MM.1S (cell line): Measurements from ENCODE around the gene ING3.

Source experiments
- DNase-seq: peaks from one replicate; pipeline ENCODE4 v3.0.0-alpha.2; 2015
- H2AFZ ChIP-seq: fragments of 300-600 bp; sonication (generic); 2 replicates; pipeline ENCODE4 v1.6.0; 2016; ENCODE audit warnings: antibody characterized with exemption, low read length
- H3F3A ChIP-seq: fragments of 300-600 bp; sonication (generic); 2 replicates; pipeline ENCODE4 v1.6.1; 2016; ENCODE audit warnings: mild to moderate bottlenecking, antibody characterized with exemption, low read length, moderate library complexity, mixed read lengths; ENCODE audit not compliant: insufficient read depth
- H3K27ac ChIP-seq: fragments of 300-600 bp; sonication (generic); 2 replicates; pipeline ENCODE4 v1.5.1; 2016; ENCODE audit warnings: mild to moderate bottlenecking, low read length
- H3K27me3 ChIP-seq: fragments of 300-600 bp; sonication (generic); replicated peaks from 2 replicates; pipeline ENCODE4 v1.6.0; 2016; ENCODE audit warnings: low read length; ENCODE audit not compliant: insufficient read depth
- H3K36me3 ChIP-seq: fragments of 300-600 bp; sonication (generic); replicated peaks from 2 replicates; pipeline ENCODE4 v1.6.1; 2016; ENCODE audit warnings: mild to moderate bottlenecking, low read length, mixed read lengths; ENCODE audit not compliant: insufficient read depth
- H3K4me1 ChIP-seq: fragments of 300-600 bp; sonication (generic); 2 replicates; pipeline ENCODE4 v1.6.1; 2016; ENCODE audit warnings: low read length, mixed read lengths
- H3K4me2 ChIP-seq: fragments of 300-600 bp; sonication (generic); 2 replicates; pipeline ENCODE4 v1.6.0; 2016; ENCODE audit warnings: low read depth, low read length
- H3K4me3 ChIP-seq: fragments of 300-600 bp; sonication (generic); 2 replicates; pipeline ENCODE4 v1.5.1; 2016; ENCODE audit warnings: low read length, mixed read lengths
- H3K79me2 ChIP-seq: fragments of 300-600 bp; sonication (generic); 2 replicates; pipeline ENCODE4 v1.6.1; 2016; ENCODE audit warnings: mixed run types, low read length, mixed read lengths
- H3K9ac ChIP-seq: fragments of 300-600 bp; sonication (generic); 2 replicates; pipeline ENCODE4 v1.6.1; 2016; ENCODE audit warnings: low read length, mixed read lengths
- H3K9me2 ChIP-seq: fragments of 300-600 bp; sonication (generic); replicated peaks from 2 replicates; pipeline ENCODE4 v1.6.1; 2016; ENCODE audit warnings: mild to moderate bottlenecking, low read length, mixed read lengths; ENCODE audit not compliant: insufficient read depth
- H3K9me3 ChIP-seq: fragments of 300-600 bp; sonication (generic); replicated peaks from 2 replicates; pipeline ENCODE4 v1.6.1; 2016; ENCODE audit warnings: mild to moderate bottlenecking, low read length, mixed read lengths; ENCODE audit not compliant: insufficient read depth
- H4K20me1 ChIP-seq: fragments of 300-600 bp; sonication (generic); 2 replicates; pipeline ENCODE4 v1.6.1; 2016; ENCODE audit warnings: mild to moderate bottlenecking, low read length, moderate library complexity, mixed read lengths; ENCODE audit not compliant: insufficient read depth
- CTCF ChIP-seq: fragments of 300-600 bp; sonication (generic); IDR thresholded peaks from 2 replicates; pipeline ENCODE4 v1.5.1; 2016; ENCODE audit warnings: antibody characterized with exemption, low read length, mixed read lengths
- EZH2 ChIP-seq: fragments of 300-600 bp; sonication (generic); optimal IDR thresholded peaks from 2 replicates; pipeline ENCODE3; 2017; ENCODE audit warnings: low read depth, mild to moderate bottlenecking, antibody characterized with exemption, low read length, mixed read lengths
- EZH2phosphoT487 ChIP-seq: fragments of 300-600 bp; sonication (generic); IDR thresholded peaks from 2 replicates; pipeline ENCODE4 v1.6.1; 2018; ENCODE audit warnings: antibody characterized with exemption, low read length

Gene ING3

GRCh38 chr7:121016966-121017365, 66.4 kb downstream of the ING3 start:
- H3K4me3 ChIP-seq = no peak overlapping the region
- H3K27me3 ChIP-seq = no peaks in the 10 kb centered on the region
- H3K9ac ChIP-seq = no peak overlapping the region
- no peaks in the 10 kb centered on the region for H3F3A ChIP-seq
- no peaks in the 10 kb centered on the region for H3K9me3 ChIP-seq
- DNase-seq = no peak
- no peak overlapping the region for H3K4me2 ChIP-seq
- TF ChIP-seq CTCF (no peak), EZH2phosphoT487 (no peak), EZH2 (no peak)
- no peaks in the 10 kb centered on the region for H4K20me1 ChIP-seq
- H2AFZ ChIP-seq = no peak overlapping the region
- H3K4me1 ChIP-seq = peaks cover 13% of the 10 kb centered on the region
- H3K36me3 ChIP-seq = no peaks in the 10 kb centered on the region
- H3K27ac ChIP-seq = no peak overlapping the region
- H3K9me2 ChIP-seq = no peaks in the 10 kb centered on the region
- H3K79me2 ChIP-seq = no peaks in the 10 kb centered on the region

GRCh38 chr7:121017586-121017985, 67.0 kb downstream of the ING3 start:
- no peaks in the 10 kb centered on the region for H3K79me2 ChIP-seq
- H3K9ac ChIP-seq = no peak overlapping the region
- no peak overlapping the region for H3K4me2 ChIP-seq
- peaks cover 13% of the 10 kb centered on the region for H3K4me1 ChIP-seq
- no peaks in the 10 kb centered on the region for H3K9me3 ChIP-seq
- H3F3A ChIP-seq = no peaks in the 10 kb centered on the region
- no peak overlapping the region for H3K4me3 ChIP-seq
- no peaks in the 10 kb centered on the region for H3K36me3 ChIP-seq
- H3K27ac ChIP-seq = no peak overlapping the region
- H4K20me1 ChIP-seq = no peaks in the 10 kb centered on the region
- no peak overlapping the region for H2AFZ ChIP-seq
- H3K27me3 ChIP-seq = no peaks in the 10 kb centered on the region
- TF ChIP-seq EZH2phosphoT487 (no peak), EZH2 (no peak), CTCF (no peak)
- no peak for DNase-seq
- H3K9me2 ChIP-seq = no peaks in the 10 kb centered on the region

- DNase-seq = no peak
- no peaks in the 10 kb centered on the region for H3K9me3 ChIP-seq
- H3K4me2 ChIP-seq = no peak overlapping the region
- TF ChIP-seq EZH2phosphoT487 (no peak), EZH2 (no peak), CTCF (no peak)
- no peaks in the 10 kb centered on the region for H4K20me1 ChIP-seq
- no peak overlapping the region for H3K27ac ChIP-seq
- no peak overlapping the region for H2AFZ ChIP-seq
- no peaks in the 10 kb centered on the region for H3K36me3 ChIP-seq
- no peaks in the 10 kb centered on the region for H3K27me3 ChIP-seq
- H3K4me3 ChIP-seq = no peak overlapping the region
- H3K79me2 ChIP-seq = no peaks in the 10 kb centered on the region
- no peaks in the 10 kb centered on the region for H3F3A ChIP-seq
- no peaks in the 10 kb centered on the region for H3K9me2 ChIP-seq
- H3K9ac ChIP-seq = no peak overlapping the region
- peaks cover 13% of the 10 kb centered on the region for H3K4me1 ChIP-seq
These were observed 68.4 kb downstream of the ING3 start for GRCh38 chr7:121019018-121019417.
